ENCODE results near the gene LILRB3. TPM values are rescaled to one million over a fixed set of nuclear protein-coding genes. Genes with fewer than 3 reads are reported as not detected.
"Not testable (repeated sequence)": the region's sequence is repeated elsewhere in the genome, so short reads cannot be mapped to it uniquely, and the experiment has no call there.

The LILRB3 gene
- total and polyA plus RNA-seq, 2 donors from 2014 or later = 1.4 to 10.0 TPM

DNA sequence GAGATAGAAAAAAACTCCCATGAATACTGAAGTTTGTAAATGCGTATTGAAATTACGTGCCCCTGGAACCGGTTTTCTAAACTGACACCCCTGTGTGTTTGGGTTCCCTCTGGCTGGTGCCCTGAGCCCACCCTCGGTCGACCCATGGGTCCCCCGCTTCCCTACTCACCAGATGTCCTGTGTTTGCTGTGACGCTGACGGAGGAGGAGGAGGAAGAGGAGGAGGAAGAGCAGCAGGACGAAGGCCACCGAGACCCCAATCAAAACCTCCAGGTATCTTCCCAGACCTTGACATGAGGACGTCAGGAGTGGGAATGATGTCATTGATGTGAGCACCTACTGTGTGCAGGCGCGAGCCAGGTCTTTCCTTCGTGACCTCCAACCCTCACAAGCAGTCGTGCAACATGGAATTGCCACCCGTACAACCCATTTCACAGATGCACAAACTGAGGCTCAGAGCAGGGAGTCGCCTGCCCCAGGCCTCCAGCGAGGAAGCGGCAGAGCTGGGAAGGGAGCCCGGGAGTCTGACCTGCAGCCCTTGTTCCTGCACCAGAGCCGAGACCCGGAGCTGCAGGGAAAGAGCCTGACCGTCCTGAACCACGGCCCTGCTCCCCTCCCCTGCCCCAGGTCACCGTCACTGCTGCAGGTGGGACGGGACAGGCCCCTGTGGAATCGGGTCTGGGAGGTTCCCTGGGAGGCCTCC is 3.7 kb downstream of the LILRB3 start:
- no peaks in the 10 kb centered on the region for H3K9me3 ChIP-seq (ENCODE audit: control insufficient read depth in 2 of 3, insufficient read depth in 1 of 3, low read length in 3 of 3)
- no peak overlapping the region for H3K27ac ChIP-seq (ENCODE audit: low read depth in 2 of 2, low read length in 2 of 2)
- no peak overlapping the region for H3K9ac ChIP-seq (ENCODE audit: low read length in 3 of 3)
- H3K36me3 ChIP-seq (ENCODE audit: control insufficient read depth in 2 of 3, insufficient read depth in 3 of 3, low read length in 3 of 3) = no peaks in the 10 kb centered on the region
- peak in 1 of 5 donors; percentile 47 for DNase-seq
- H3K4me3 ChIP-seq (ENCODE audit: low read length in 3 of 3) = no peak overlapping the region
- intact Hi-C loops (cut with DNase I) = no loop called here
- no peaks in the 10 kb centered on the region for H3K27me3 ChIP-seq (ENCODE audit: control insufficient read depth, insufficient read depth, low read length)
- no peak for FAIRE-seq
- TF ChIP-seq, protein P1, sequence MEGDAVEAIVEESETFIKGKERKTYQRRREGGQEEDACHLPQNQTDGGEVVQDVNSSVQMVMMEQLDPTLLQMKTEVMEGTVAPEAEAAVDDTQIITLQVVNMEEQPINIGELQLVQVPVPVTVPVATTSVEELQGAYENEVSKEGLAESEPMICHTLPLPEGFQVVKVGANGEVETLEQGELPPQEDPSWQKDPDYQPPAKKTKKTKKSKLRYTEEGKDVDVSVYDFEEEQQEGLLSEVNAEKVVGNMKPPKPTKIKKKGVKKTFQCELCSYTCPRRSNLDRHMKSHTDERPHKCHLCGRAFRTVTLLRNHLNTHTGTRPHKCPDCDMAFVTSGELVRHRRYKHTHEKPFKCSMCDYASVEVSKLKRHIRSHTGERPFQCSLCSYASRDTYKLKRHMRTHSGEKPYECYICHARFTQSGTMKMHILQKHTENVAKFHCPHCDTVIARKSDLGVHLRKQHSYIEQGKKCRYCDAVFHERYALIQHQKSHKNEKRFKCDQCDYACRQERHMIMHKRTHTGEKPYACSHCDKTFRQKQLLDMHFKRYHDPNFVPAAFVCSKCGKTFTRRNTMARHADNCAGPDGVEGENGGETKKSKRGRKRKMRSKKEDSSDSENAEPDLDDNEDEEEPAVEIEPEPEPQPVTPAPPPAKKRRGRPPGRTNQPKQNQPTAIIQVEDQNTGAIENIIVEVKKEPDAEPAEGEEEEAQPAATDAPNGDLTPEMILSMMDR (IDR thresholded peaks at IDR 0.05; ENCODE audit: borderline replicate concordance, extremely low read depth, insufficient read depth) = no peak
- H3K4me1 ChIP-seq (ENCODE audit: control insufficient read depth in 2 of 3, insufficient read depth in 2 of 3, low read depth in 1 of 3, low read length in 3 of 3) = no peaks in the 10 kb centered on the region

DNA sequence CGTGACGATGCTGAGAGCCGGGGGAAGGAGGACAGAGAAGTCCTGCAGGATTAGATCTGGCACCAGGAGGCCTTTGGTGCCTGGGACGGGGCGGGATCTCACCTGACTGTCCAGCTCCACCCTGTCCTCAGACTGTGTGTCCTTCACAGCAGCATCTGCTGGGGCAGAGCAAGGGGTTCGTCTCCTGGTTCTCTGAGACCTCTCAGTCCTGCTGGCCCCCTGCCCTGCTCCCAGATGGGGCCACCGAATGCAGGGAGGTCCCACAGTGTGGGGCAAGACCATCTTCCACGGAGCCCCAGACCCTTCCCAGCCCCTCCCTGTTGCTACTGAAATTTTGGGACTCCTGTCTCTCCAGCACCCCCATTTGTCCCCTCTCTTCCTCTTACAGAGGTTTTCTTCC is 4.5 kb downstream of the LILRB3 start:
- Histone ChIP-seq H3K4me1 (ENCODE audit: control insufficient read depth in 2 of 3, insufficient read depth in 2 of 3, low read depth in 1 of 3, low read length in 3 of 3) (no peaks in the 10 kb centered on the region), H3K9me3 (ENCODE audit: control insufficient read depth in 2 of 3, insufficient read depth in 1 of 3, low read length in 3 of 3) (no peaks in the 10 kb centered on the region), H3K4me3 (ENCODE audit: low read length in 3 of 3) (no peak overlapping the region), H3K27ac (ENCODE audit: low read depth in 2 of 2, low read length in 2 of 2) (no peak overlapping the region), H3K27me3 (ENCODE audit: control insufficient read depth, insufficient read depth, low read length) (no peaks in the 10 kb centered on the region), H3K36me3 (ENCODE audit: control insufficient read depth in 2 of 3, insufficient read depth in 3 of 3, low read length in 3 of 3) (no peaks in the 10 kb centered on the region), H3K9ac (ENCODE audit: low read length in 3 of 3) (no peak overlapping the region)
- FAIRE-seq (no peak), DNase-seq (peak in 1 of 5 donors; percentile 39)
- intact Hi-C loops (cut with DNase I) = no loop called here
- TF ChIP-seq, protein P1 (IDR thresholded peaks at IDR 0.05; ENCODE audit: borderline replicate concordance, extremely low read depth, insufficient read depth) = no peak

DNA sequence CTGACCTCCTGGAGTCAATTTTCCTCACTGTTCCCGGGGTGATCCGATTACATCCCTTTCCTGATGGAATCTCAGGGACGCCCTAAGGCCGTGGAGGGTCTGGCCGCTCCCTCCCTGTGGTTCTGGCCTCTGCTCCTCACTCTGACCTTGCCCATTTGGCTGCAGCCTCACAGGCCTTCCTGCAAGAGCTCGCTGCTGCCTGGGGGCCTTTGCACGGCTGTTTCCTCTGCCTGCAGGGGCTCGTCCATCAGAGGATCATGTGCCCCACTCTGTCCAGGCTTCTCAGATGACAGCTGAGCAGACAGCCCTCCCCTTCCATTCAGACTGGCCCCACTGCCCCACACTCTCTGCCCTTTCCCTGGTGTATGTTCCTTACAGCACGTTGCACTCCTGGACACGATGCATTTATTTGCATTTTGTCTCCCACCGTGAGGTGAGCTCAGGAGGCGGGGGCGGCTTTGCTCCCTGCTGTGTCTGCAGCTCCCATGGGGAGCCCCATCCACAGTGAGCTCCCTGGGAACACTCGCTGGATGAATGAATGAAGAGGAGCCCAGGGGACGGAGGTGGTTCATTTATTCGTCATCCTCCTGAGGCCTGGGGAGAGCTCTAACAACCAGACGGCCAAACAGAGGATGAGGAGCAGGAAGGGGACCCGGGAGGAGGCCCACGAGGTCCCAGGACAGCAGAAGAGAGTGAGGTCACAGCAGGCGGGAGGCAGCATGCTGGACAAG is 5.1 kb downstream of the LILRB3 start:
- H3K9ac ChIP-seq (ENCODE audit: low read length in 3 of 3); FAIRE-seq; H3K36me3 ChIP-seq (ENCODE audit: control insufficient read depth in 2 of 3, insufficient read depth in 3 of 3, low read length in 3 of 3); H3K4me1 ChIP-seq (ENCODE audit: control insufficient read depth in 2 of 3, insufficient read depth in 2 of 3, low read depth in 1 of 3, low read length in 3 of 3); H3K27ac ChIP-seq (ENCODE audit: low read depth in 2 of 2, low read length in 2 of 2); H3K27me3 ChIP-seq (ENCODE audit: control insufficient read depth, insufficient read depth, low read length); H3K9me3 ChIP-seq (ENCODE audit: control insufficient read depth in 2 of 3, insufficient read depth in 1 of 3, low read length in 3 of 3); H3K4me3 ChIP-seq (ENCODE audit: low read length in 3 of 3); intact Hi-C loops (cut with DNase I): not testable (repeated sequence)
- DNase-seq = peak in 3 of 5 donors; percentile 25 to 42 (median 36)

DNA sequence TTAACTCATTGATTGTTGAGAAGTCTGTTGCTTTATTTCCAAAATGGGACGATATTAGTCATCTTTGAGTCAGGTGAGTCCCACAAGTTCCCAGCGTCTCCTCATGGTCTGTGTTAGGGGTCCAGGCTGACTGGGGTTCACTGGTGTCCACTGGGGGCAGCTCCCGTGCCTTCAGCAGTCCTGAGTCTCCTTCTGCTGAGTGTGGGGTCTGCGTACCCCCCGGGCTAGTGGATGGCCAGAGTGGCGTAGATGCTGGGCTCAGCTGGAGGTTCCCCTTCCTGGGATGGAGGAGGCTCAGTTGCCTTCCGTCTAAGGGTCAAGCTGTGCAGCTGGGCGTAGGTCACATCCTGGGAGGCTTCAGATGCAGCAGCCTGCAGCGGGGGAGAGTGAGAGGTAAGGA is 5.9 kb downstream of the LILRB3 start:
- Histone ChIP-seq H3K9ac (ENCODE audit: low read length in 3 of 3) (no peak overlapping the region), H3K4me3 (ENCODE audit: low read length in 3 of 3) (no peak overlapping the region), H3K4me1 (ENCODE audit: control insufficient read depth in 2 of 3, insufficient read depth in 2 of 3, low read depth in 1 of 3, low read length in 3 of 3) (no peaks in the 10 kb centered on the region), H3K9me3 (ENCODE audit: control insufficient read depth in 2 of 3, insufficient read depth in 1 of 3, low read length in 3 of 3) (no peaks in the 10 kb centered on the region), H3K27ac (ENCODE audit: low read depth in 2 of 2, low read length in 2 of 2) (no peak overlapping the region), H3K36me3 (ENCODE audit: control insufficient read depth in 2 of 3, insufficient read depth in 3 of 3, low read length in 3 of 3) (no peaks in the 10 kb centered on the region), H3K27me3 (ENCODE audit: control insufficient read depth, insufficient read depth, low read length) (no peaks in the 10 kb centered on the region)
- peak in 2 of 5 donors; percentile 13 to 34 for DNase-seq
- TF ChIP-seq, protein P1 (IDR thresholded peaks at IDR 0.05; ENCODE audit: borderline replicate concordance, extremely low read depth, insufficient read depth) = no peak
- intact Hi-C loops (cut with DNase I) = no loop called here
- FAIRE-seq = no peak

DNA sequence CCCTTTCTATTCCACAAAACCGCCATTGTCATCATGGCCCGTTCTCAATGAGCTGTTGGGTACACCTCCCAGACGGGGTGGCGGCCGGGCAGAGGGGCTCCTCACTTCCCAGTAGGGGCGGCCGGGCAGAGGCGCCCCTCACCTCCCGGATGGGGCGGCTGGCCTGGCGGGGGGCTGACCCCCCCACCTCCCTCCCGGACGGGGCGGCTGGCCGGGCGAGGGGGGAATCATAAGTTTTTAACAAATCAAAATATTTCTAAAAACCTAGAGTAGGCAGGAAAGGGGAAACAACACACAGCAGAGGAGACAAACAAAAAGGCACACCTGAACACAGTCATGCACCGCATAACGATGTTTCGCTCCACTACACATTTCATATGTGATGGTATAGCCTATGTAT is 8.1 kb downstream of the LILRB3 start:
- intact Hi-C loops (cut with DNase I); H3K27ac ChIP-seq (ENCODE audit: low read depth in 2 of 2, low read length in 2 of 2); H3K4me3 ChIP-seq (ENCODE audit: low read length in 3 of 3); H3K27me3 ChIP-seq (ENCODE audit: control insufficient read depth, insufficient read depth, low read length); H3K9me3 ChIP-seq (ENCODE audit: control insufficient read depth in 2 of 3, insufficient read depth in 1 of 3, low read length in 3 of 3); DNase-seq; H3K36me3 ChIP-seq (ENCODE audit: control insufficient read depth in 2 of 3, insufficient read depth in 3 of 3, low read length in 3 of 3); H3K9ac ChIP-seq (ENCODE audit: low read length in 3 of 3); FAIRE-seq: not testable (repeated sequence)
- peaks cover 5 to 12% (median 6%) of the 10 kb centered on the region in 3 donors for H3K4me1 ChIP-seq (ENCODE audit: control insufficient read depth in 2 of 3, insufficient read depth in 2 of 3, low read depth in 1 of 3, low read length in 3 of 3)

DNA sequence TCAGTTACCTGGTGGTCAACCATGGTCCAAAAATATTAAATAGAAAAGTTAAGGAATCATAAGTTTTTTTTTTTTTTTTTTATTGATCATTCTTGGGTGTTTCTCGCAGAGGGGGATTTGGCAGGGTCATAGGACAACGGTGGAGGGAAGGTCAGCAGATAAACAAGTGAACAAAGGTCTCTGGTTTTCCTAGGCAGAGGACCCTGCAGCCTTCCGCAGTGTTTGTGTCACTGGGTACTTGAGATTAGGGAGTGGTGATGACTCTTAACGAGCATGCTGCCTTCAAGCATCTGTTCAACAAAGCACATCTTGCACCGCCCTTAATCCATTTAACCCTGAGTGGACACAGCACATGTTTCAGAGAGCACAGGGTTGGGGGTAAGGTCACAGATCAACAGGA is 8.6 kb downstream of the LILRB3 start:
- H3K4me1 ChIP-seq (ENCODE audit: control insufficient read depth in 2 of 3, insufficient read depth in 2 of 3, low read depth in 1 of 3, low read length in 3 of 3) = peaks cover 6 to 17% (median 10%) of the 10 kb centered on the region in 3 donors
- H3K4me3 ChIP-seq (ENCODE audit: low read length in 3 of 3); H3K27ac ChIP-seq (ENCODE audit: low read depth in 2 of 2, low read length in 2 of 2); H3K36me3 ChIP-seq (ENCODE audit: control insufficient read depth in 2 of 3, insufficient read depth in 3 of 3, low read length in 3 of 3); H3K9ac ChIP-seq (ENCODE audit: low read length in 3 of 3); intact Hi-C loops (cut with DNase I); H3K27me3 ChIP-seq (ENCODE audit: control insufficient read depth, insufficient read depth, low read length); H3K9me3 ChIP-seq (ENCODE audit: control insufficient read depth in 2 of 3, insufficient read depth in 1 of 3, low read length in 3 of 3); DNase-seq; FAIRE-seq: not testable (repeated sequence)

Data from kidney (tissue), 14 donors.